Fibroblast of skin of back (primary cell): ENCODE measurements around the gene LYPLAL1. TPM values are rescaled to one million over a fixed set of nuclear protein-coding genes. Genes with fewer than 3 reads are reported as not detected.

Source experiments
- DNase-seq: peaks from one replicate; pipeline ENCODE4 v3.0.0-alpha.2; 2013
- polyA plus RNA-seq, 2 experiments: library from polyadenylated mRNA; unstranded; fragments of 120-200 nt; gene quantifications; one replicate each; pipeline ENCODE4 v1.2.1, GENCODE V29; 2013; ENCODE audit not compliant: insufficient read length in 2 of 2

Gene LYPLAL1
- 11.1 TPM for polyA plus RNA-seq (2013, experiment 1 of 2; ENCODE audit: insufficient read length)
- polyA plus RNA-seq (2013, experiment 2 of 2; ENCODE audit: insufficient read length): 15.6 TPM

GRCh38 chr1:219173758-219174459 lies at the start of gene LYPLAL1:
Gene LYPLAL1 (plus strand): TSS chr1:219173878. CDS start chr1:219173891, 13 bp downstream.
- peak; percentile 88 for DNase-seq

- no peak for DNase-seq
Measured at GRCh38 chr1:219124163-219124562, 49.5 kb upstream of the LYPLAL1 start.

GRCh38 chr1:219125342-219125741 lies 48.3 kb upstream of the LYPLAL1 start:
- no peak for DNase-seq

- no peak for DNase-seq
Measured at GRCh38 chr1:219126377-219126776, 47.3 kb upstream of the LYPLAL1 start.

- peak; percentile 32 for DNase-seq
Measured at GRCh38 chr1:219128957-219129356, 44.7 kb upstream of the LYPLAL1 start.

GRCh38 chr1:219130366-219130935 lies 43.2 kb upstream of the LYPLAL1 start:
- DNase-seq: no peak

- DNase-seq: no peak
Measured at GRCh38 chr1:219132939-219133338, 40.7 kb upstream of the LYPLAL1 start.

GRCh38 chr1:219138747-219139146 lies 34.9 kb upstream of the LYPLAL1 start:
- DNase-seq: no peak

- DNase-seq: no peak
Measured at GRCh38 chr1:219140303-219140877, 33.3 kb upstream of the LYPLAL1 start.

- DNase-seq: peak; percentile 34
Measured at GRCh38 chr1:219143735-219144134, 29.9 kb upstream of the LYPLAL1 start.

GRCh38 chr1:219144658-219145315 lies 28.9 kb upstream of the LYPLAL1 start:
- no peak for DNase-seq

GRCh38 chr1:219147571-219148019 lies 26.1 kb upstream of the LYPLAL1 start:
- no peak for DNase-seq

GRCh38 chr1:219149009-219149577 lies 24.6 kb upstream of the LYPLAL1 start:
- DNase-seq: no peak

GRCh38 chr1:219149953-219150352 lies 23.7 kb upstream of the LYPLAL1 start:
- no peak for DNase-seq

- no peak for DNase-seq
Measured at GRCh38 chr1:219150913-219151312, 22.8 kb upstream of the LYPLAL1 start.

- no peak for DNase-seq
Measured at GRCh38 chr1:219151467-219151866, 22.2 kb upstream of the LYPLAL1 start.

GRCh38 chr1:219152751-219153150 lies 20.9 kb upstream of the LYPLAL1 start:
- DNase-seq: no peak

GRCh38 chr1:219153723-219154122 lies 20.0 kb upstream of the LYPLAL1 start:
- no peak for DNase-seq

GRCh38 chr1:219155135-219155534 lies 18.5 kb upstream of the LYPLAL1 start:
- DNase-seq: no peak

GRCh38 chr1:219159946-219160645 lies 13.6 kb upstream of the LYPLAL1 start:
- DNase-seq: no peak

- DNase-seq: peak; percentile 39
Measured at GRCh38 chr1:219160967-219161366, 12.7 kb upstream of the LYPLAL1 start.

- no peak for DNase-seq
Measured at GRCh38 chr1:219161371-219161770, 12.3 kb upstream of the LYPLAL1 start.
